Thymus (tissue), 11 donors: ENCODE results near the gene MYL11. TPM values are rescaled to one million over a fixed set of nuclear protein-coding genes. Genes with fewer than 3 reads are reported as not detected.

ENCODE experiments used
- DNase-seq, 9 donors: peaks; one replicate each; pipeline ENCODE4 v3.0.0-alpha.2; 2013; ENCODE audit warnings: low spot score in 9 of 9, low read depth in 6 of 9, missing footprints in 1 of 9
- H3K27ac ChIP-seq, 2 donors: one replicate each; pipeline ENCODE4 v1.5.1; 2013; ENCODE audit warnings: control low read depth in 1 of 2, low read depth in 1 of 2, low read length in 1 of 2, mild to moderate bottlenecking in 1 of 2, moderate library complexity in 1 of 2
- H3K27me3 ChIP-seq, 2 donors: one replicate each; pipeline ENCODE4 v1.5.1; 2013; ENCODE audit warnings: low read length in 1 of 2; ENCODE audit not compliant: control insufficient read depth in 2 of 2, insufficient read depth in 1 of 2
- H3K36me3 ChIP-seq, 2 donors: one replicate each; pipeline ENCODE4 v1.5.1; 2013; ENCODE audit warnings: low read length in 1 of 2, mild to moderate bottlenecking in 1 of 2, moderate library complexity in 1 of 2; ENCODE audit not compliant: control insufficient read depth in 2 of 2, insufficient read depth in 2 of 2
- H3K4me1 ChIP-seq, 2 donors: one replicate each; pipeline ENCODE4 v1.5.1; 2013; ENCODE audit warnings: low read length in 2 of 2; ENCODE audit not compliant: control insufficient read depth in 2 of 2, insufficient read depth in 2 of 2
- H3K4me3 ChIP-seq, 2 donors: one replicate each; pipeline ENCODE4 v1.5.1; 2013; ENCODE audit warnings: low read length in 2 of 2, control low read depth in 1 of 2, mild to moderate bottlenecking in 1 of 2
- H3K9me3 ChIP-seq, 2 donors: one replicate each; pipeline ENCODE4 v1.5.1; 2013; ENCODE audit warnings: low read length in 1 of 2, mild to moderate bottlenecking in 1 of 2; ENCODE audit not compliant: control insufficient read depth in 2 of 2, insufficient read depth in 1 of 2
- WGBS: extraction: QIAGEN DNeasy Blood & Tissue Kit; methylation state at CpG from one replicate; pipeline ENCODE4 v1.1.7; 2013; 5-methylcytosine and 5-hydroxymethylcytosine counted together
- polyA plus RNA-seq: library from polyadenylated mRNA; stranded (reverse); fragments of 200-250 nt; gene quantifications from one replicate; pipeline ENCODE4 v1.2.3, GENCODE V29; 2013
- total RNA-seq: library from RNA; stranded (reverse); fragments of 120-200 nt; gene quantifications from one replicate; pipeline ENCODE4 v1.2.4, GENCODE V29; 2013
- donor health status: healthy.

Gene MYL11
- total and polyA plus RNA-seq, 2 donors, result 11.7 to 12.5 TPM

DNA sequence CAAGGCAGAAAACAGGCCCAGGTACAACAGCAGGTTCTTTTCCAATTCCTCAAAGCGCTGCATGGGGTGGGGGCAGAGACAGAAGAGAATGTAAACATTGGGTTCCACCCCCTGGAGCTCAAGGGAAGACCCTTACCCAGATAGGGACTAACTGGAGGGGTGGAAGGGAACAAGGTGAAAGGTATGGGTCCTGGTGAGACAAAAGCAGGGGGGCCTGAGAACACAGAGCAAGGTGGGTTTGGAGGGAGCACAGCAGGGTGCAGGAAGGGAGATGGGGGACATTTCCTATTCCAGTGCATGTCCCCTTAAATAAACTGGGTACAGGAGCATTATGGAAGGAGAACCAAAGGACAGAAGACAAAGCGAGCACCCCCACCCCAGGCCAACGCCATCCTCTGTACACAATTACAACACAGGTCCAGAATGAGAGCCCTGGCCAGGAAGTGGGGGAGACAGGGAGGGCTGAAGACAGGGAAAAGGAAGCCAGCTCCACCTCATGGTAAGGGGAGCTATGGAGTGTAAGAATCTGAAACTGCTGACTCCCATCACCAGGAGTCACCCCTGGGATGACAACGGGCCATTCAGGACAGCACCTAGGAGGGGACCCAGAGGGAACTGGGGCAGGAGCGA is 17.4 kb upstream of the MYL11 start:
- WGBS, result 96% methylated on average over 5 of the region's 5 CpGs
- peaks cover 8 to 30% of the 10 kb centered on the region in 2 donors for H3K4me1 ChIP-seq

DNA sequence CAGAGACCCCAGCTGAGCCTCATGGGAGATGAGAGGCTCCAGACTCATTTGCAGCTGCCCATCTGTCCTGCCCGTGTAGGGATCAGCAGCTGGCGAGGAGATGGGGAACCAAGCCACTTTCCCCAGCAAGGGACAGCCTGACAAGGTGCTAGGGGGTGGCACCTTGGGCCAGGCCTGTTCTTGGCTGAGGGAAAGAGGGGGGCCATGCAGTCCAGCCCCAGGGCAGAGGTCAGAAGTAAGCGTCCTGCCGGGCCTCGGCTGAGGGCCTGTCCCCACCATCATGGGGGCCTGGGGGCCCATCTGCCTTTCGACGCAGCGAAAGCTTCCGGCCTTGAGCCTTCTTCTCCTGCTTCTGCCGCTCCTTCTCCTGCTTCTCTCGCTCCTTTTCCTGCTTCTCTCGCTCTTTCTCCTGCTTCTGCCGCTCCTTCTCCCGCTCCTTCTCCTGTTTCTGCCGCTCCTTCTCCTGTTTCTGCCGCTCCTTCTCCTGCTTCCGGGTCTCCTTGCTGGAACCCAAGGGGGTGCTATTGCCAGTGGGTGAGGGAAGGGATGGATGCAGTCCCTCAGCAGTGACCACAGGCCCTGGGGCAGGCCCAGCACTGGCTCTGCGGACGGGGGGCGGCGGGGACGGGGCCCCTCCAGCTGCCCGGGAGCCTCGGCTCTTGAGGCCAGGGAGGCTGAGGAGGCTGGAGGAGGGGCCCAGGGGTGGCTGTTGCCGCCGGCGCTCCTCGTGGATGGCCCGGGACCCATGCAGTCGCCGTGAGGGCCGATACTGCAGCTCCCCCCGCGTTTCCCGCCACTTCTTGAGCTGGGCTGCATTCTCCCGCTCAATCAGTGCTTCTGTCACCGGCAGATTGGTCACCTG is 16.7 kb upstream of the MYL11 start:
- H3K9me3 ChIP-seq, result no peaks in the 10 kb centered on the region
- DNase-seq, result no peak
- no peak overlapping the region for H3K4me3 ChIP-seq
- no peaks in the 10 kb centered on the region for H3K27me3 ChIP-seq
- peaks cover 62 to 70% of the 10 kb centered on the region in 2 donors for H3K36me3 ChIP-seq
- 96% methylated on average over 37 of the region's 37 CpGs for WGBS
- peaks cover 8 to 30% of the 10 kb centered on the region in 2 donors for H3K4me1 ChIP-seq
- H3K27ac ChIP-seq, result no peak overlapping the region

More for the DNA sequence above, 17.4 kb upstream of the MYL11 start:
- H3K36me3 ChIP-seq, result peaks cover 62 to 70% of the 10 kb centered on the region in 2 donors
- no peak overlapping the region for H3K27ac ChIP-seq
- no peaks in the 10 kb centered on the region for H3K9me3 ChIP-seq
- no peak for DNase-seq
- no peaks in the 10 kb centered on the region for H3K27me3 ChIP-seq
- no peak overlapping the region for H3K4me3 ChIP-seq

DNA sequence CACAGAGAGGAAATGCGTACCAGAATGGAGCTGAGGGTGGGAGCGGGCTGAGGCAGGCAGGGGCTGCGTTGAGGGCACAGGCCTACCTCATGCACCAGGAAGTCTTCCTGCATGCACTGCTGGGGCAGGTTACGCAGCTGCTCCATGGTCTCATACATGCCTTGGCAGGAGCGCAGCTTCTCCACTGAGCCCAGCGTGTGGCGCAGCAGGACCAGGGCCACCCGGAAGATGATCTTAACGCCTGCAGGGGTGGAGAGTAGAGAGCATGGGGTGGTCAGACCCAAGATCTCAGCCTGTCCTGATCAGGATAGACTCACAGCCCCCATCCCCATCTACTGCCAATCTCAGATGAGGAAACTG is 16.0 kb upstream of the MYL11 start:
- Histone ChIP-seq H3K4me1 (peaks cover 8 to 30% of the 10 kb centered on the region in 2 donors), H3K4me3 (no peak overlapping the region), H3K27ac (no peak overlapping the region), H3K27me3 (no peaks in the 10 kb centered on the region), H3K36me3 (peaks cover 61 to 68% of the 10 kb centered on the region in 2 donors), H3K9me3 (no peaks in the 10 kb centered on the region)
- 98% methylated on average over 9 of the region's 9 CpGs for WGBS
- DNase-seq, result no peak

GRCh38 chr16:30358990-30359870 is 15.4 kb upstream of the MYL11 start:
- Histone ChIP-seq H3K4me1 (peaks cover 4 to 23% of the 10 kb centered on the region in 2 donors), H3K27ac (no peak overlapping the region), H3K27me3 (no peaks in the 10 kb centered on the region), H3K4me3 (no peak overlapping the region), H3K9me3 (no peaks in the 10 kb centered on the region), H3K36me3 (peaks cover 61 to 65% of the 10 kb centered on the region in 2 donors)
- DNase-seq, result no peak
- 99% methylated on average over 28 of the region's 28 CpGs for WGBS

DNA sequence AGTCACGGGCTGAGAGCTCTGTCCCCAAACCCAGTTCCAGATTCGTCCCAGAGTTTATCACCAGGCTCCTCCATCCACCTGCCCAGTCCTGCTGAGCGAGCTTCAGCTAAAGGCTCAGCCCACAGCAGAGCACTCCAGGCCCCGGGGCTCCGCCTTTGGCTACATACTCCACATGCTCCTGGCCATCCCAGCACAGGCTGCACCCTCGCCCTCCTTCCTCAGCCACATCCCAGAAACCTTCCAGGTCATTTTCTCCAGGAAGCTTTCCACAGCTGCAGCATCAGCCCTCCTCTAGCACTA is 14.8 kb upstream of the MYL11 start:
- no peak overlapping the region for H3K27ac ChIP-seq
- no peaks in the 10 kb centered on the region for H3K27me3 ChIP-seq
- no peaks in the 10 kb centered on the region for H3K9me3 ChIP-seq
- no peak for DNase-seq
- H3K4me1 ChIP-seq, result peaks cover 0 to 18% of the 10 kb centered on the region in 2 donors
- H3K36me3 ChIP-seq, result peaks cover 67 to 71% of the 10 kb centered on the region in 2 donors
- no peak overlapping the region for H3K4me3 ChIP-seq
- 95% methylated on average over 6 of the region's 6 CpGs for WGBS

DNA sequence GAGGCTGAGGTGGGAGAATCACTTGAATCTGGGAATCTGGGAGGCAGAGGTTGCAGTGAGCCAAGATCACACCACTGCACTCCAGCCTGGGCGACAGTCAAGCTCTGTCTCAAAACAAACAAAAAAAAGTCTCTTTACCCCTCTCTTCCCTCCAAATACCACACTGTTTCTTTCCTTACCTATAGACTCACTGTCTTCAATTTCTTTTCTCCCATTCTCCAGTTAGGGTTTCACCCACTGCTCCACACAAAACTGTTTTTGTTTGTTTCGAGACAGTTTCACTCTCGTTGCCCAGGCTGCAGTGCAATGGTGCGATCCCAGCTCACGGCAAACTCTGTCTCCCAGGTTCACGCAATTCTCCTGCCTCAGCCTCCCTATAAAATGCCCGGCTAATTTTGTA is 13.4 kb upstream of the MYL11 start:
- Histone ChIP-seq H3K27me3 (no peaks in the 10 kb centered on the region), H3K36me3 (peaks cover 79 to 83% of the 10 kb centered on the region in 2 donors), H3K4me1 (peaks cover 0 to 7% of the 10 kb centered on the region in 2 donors), H3K9me3 (no peaks in the 10 kb centered on the region), H3K27ac (no peak overlapping the region), H3K4me3 (no peak overlapping the region)
- 98% methylated on average over 7 of the region's 7 CpGs for WGBS
- DNase-seq, result no peak

DNA sequence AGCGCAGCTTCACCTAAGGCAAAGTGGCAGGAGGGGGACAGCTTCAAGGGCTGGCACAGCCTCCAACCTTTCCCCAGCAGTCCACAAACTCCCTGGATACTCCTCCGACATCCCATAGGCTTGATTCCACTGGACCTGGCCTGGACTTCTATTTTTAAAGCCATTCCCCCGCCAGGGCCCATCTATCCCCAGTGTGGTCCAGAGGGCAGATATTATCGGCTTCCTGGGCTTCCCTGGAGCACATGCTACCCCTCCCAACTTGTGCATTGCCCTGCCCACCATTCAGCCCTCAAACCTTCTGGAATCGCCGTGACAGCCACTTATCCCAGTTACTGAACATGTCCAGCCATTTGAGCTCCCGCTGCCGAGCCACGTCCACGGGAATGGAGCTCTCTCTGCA is 9.4 kb upstream of the MYL11 start:
- no peak for DNase-seq
- Histone ChIP-seq H3K4me1 (peaks cover 16 to 32% of the 10 kb centered on the region in 2 donors), H3K9me3 (peaks cover 0 to 5% of the 10 kb centered on the region in 2 donors), H3K27me3 (no peaks in the 10 kb centered on the region), H3K4me3 (no peak overlapping the region), H3K27ac (no peak overlapping the region), H3K36me3 (peaks cover 49 to 50% of the 10 kb centered on the region in 2 donors)
- 98% methylated on average over 10 of the region's 10 CpGs for WGBS

GRCh38 chr16:30366511-30366910 is 8.1 kb upstream of the MYL11 start:
- Histone ChIP-seq H3K4me3 (no peak overlapping the region), H3K36me3 (peaks cover 37 to 38% of the 10 kb centered on the region in 2 donors), H3K27me3 (no peaks in the 10 kb centered on the region), H3K4me1 (peaks cover 22 to 39% of the 10 kb centered on the region in 2 donors), H3K27ac (no peak overlapping the region), H3K9me3 (peaks cover 0 to 5% of the 10 kb centered on the region in 2 donors)
- DNase-seq, result no peak
- 96% methylated on average over 4 of the region's 4 CpGs for WGBS
